ENCODE measurements around the gene SMIM43.

The SMIM43 gene

GRCh38 chr4:121789960-121790829 is 25.2 kb upstream of the SMIM43 start:
- DNase-seq (ENCODE audit: insufficient read length, low spot score) (no peak), FAIRE-seq (no peak)
- no peak for TF ChIP-seq CTCF (IDR thresholded peaks at IDR 0.05; ENCODE audit: insufficient read depth, missing control alignments)

GRCh38 chr4:121789455-121789854 is 24.5 kb upstream of the SMIM43 start:
- TF ChIP-seq CTCF (IDR thresholded peaks at IDR 0.05; ENCODE audit: insufficient read depth, missing control alignments): no peak
- DNase-seq (ENCODE audit: insufficient read length, low spot score) (no peak), FAIRE-seq (no peak)

GRCh38 chr4:121788896-121789295 is 23.9 kb upstream of the SMIM43 start:
- no peak for TF ChIP-seq CTCF (IDR thresholded peaks at IDR 0.05; ENCODE audit: insufficient read depth, missing control alignments)
- FAIRE-seq (no peak), DNase-seq (ENCODE audit: insufficient read length, low spot score) (no peak)

- FAIRE-seq (no peak), DNase-seq (ENCODE audit: insufficient read length, low spot score) (no peak)
- no peak for TF ChIP-seq CTCF (IDR thresholded peaks at IDR 0.05; ENCODE audit: insufficient read depth, missing control alignments)
Measured at GRCh38 chr4:121786221-121786620, 21.3 kb upstream of the SMIM43 start.

- no peak for TF ChIP-seq CTCF (IDR thresholded peaks at IDR 0.05; ENCODE audit: insufficient read depth, missing control alignments)
- FAIRE-seq: no peak
Measured at GRCh38 chr4:121785479-121785878, 20.5 kb upstream of the SMIM43 start.

GRCh38 chr4:121784975-121785374 is 20.0 kb upstream of the SMIM43 start:
- DNase-seq (ENCODE audit: insufficient read length, low spot score): no peak
- FAIRE-seq: no peak
- no peak for TF ChIP-seq CTCF (IDR thresholded peaks at IDR 0.05; ENCODE audit: insufficient read depth, missing control alignments)

More at GRCh38 chr4:121785479-121785878, 20.5 kb upstream of the SMIM43 start:
- no peak for DNase-seq (ENCODE audit: insufficient read length, low spot score)

- DNase-seq (ENCODE audit: insufficient read length, low spot score) (no peak), FAIRE-seq (no peak)
- TF ChIP-seq CTCF (IDR thresholded peaks at IDR 0.05; ENCODE audit: insufficient read depth, missing control alignments): no peak
Measured at GRCh38 chr4:121784401-121784800, 19.4 kb upstream of the SMIM43 start.

Data from D721Med (cell line).